Fibroblast of lung (primary cell): ENCODE data around the gene SLC6A1. TPM values are rescaled to one million over a fixed set of nuclear protein-coding genes. Genes with fewer than 3 reads are reported as not detected.

Experiments
- DNase-seq, 2 donors: peaks; one replicate each; pipeline versions ENCODE4 v3.0.0 to v3.0.0-alpha.2; 2010; ENCODE audit warnings: low read depth in 2 of 2
- H2AFZ ChIP-seq: 2 replicates; pipeline ENCODE4 v1.5.1; 2012; ENCODE audit warnings: low read length, control low read depth, inconsistent platforms
- H3K27ac ChIP-seq: 2 replicates; pipeline ENCODE4 v1.5.1; 2011; ENCODE audit warnings: low read length, control low read depth; ENCODE audit not compliant: insufficient read depth
- H3K27me3 ChIP-seq: 2 replicates; pipeline ENCODE4 v1.5.1; 2011; ENCODE audit warnings: mild to moderate bottlenecking, low read length; ENCODE audit not compliant: control insufficient read depth, insufficient read depth
- H3K36me3 ChIP-seq: 2 replicates; pipeline ENCODE4 v1.5.1; 2011; ENCODE audit warnings: low read length; ENCODE audit not compliant: control insufficient read depth, insufficient read depth
- H3K4me1 ChIP-seq: 2 replicates; pipeline ENCODE4 v1.5.1; 2011; ENCODE audit warnings: low read length; ENCODE audit not compliant: control insufficient read depth, insufficient read depth; ENCODE audit errors: extremely low read depth
- H3K4me2 ChIP-seq: 2 replicates; pipeline ENCODE4 v1.5.1; 2011; ENCODE audit warnings: low read length, control low read depth; ENCODE audit not compliant: insufficient read depth; ENCODE audit errors: extremely low read depth
- H3K4me3 ChIP-seq, 4 experiments: fragments of 200-600 bp in 1 of 4; sonication (generic) in 1 of 4; replicated peaks in 1 of 4; 2 replicates each; pipeline ENCODE4 v1.5.1; 2011 to 2016; ENCODE audit warnings: low read length in 4 of 4, low read depth in 3 of 4, mild to moderate bottlenecking in 3 of 4, control low read depth in 2 of 4, inconsistent platforms in 1 of 4, mixed read lengths in 1 of 4; ENCODE audit not compliant: insufficient read depth in 1 of 4; ENCODE audit errors: control extremely low read depth in 1 of 4
- H3K79me2 ChIP-seq: 2 replicates; pipeline ENCODE4 v1.5.1; 2012; ENCODE audit warnings: mild to moderate bottlenecking, low read length, inconsistent platforms; ENCODE audit not compliant: control insufficient read depth, insufficient read depth
- H3K9ac ChIP-seq: 2 replicates; pipeline ENCODE4 v1.5.1; 2011; ENCODE audit warnings: mild to moderate bottlenecking, low read length, control low read depth; ENCODE audit not compliant: insufficient read depth
- H3K9me3 ChIP-seq: 2 replicates; pipeline ENCODE4 v1.5.1; 2012; ENCODE audit warnings: low read depth, low read length; ENCODE audit not compliant: control insufficient read depth, insufficient read depth
- H4K20me1 ChIP-seq: 2 replicates; pipeline ENCODE4 v1.5.1; 2011; ENCODE audit warnings: low read length; ENCODE audit not compliant: control insufficient read depth, insufficient read depth; ENCODE audit errors: extremely low read depth
- CTCF ChIP-seq, 2 donors: IDR thresholded peaks in 1 of 2; conservative IDR thresholded peaks in 1 of 2; 1 replicate in 1 of 2; 2 replicates in 1 of 2; pipeline ENCODE4 v1.5.1; 2011 to 2012; ENCODE audit warnings: low read length in 2 of 2, control low read depth in 1 of 2, inconsistent platforms in 1 of 2, low read depth in 1 of 2, mild to moderate bottlenecking in 1 of 2
- EZH2 ChIP-seq: IDR thresholded peaks from 2 replicates; pipeline ENCODE4 v1.5.1; 2012; ENCODE audit warnings: low read length, control low read depth, mild to moderate bottlenecking; ENCODE audit errors: missing control alignments
- polyA plus RNA-seq, 2 donors: library from polyadenylated mRNA; depleted of rRNA in 1 of 2; stranded (reverse) in 1 of 2; unstranded in 1 of 2; fragments of >200 nt; gene quantifications; 2 replicates each; pipeline ENCODE4 v1.2.1, GENCODE V29; 2011 to 2012; ENCODE audit warnings: missing spikeins in 1 of 2
- total RNA-seq: library from RNA; depleted of rRNA; stranded (reverse); fragments of >200 nt; gene quantifications from 2 replicates; pipeline ENCODE4 v1.2.1, GENCODE V29; 2014

Gene SLC6A1
- total and polyA plus RNA-seq, 2 donors (not counting 1 experiment from before 2014, with no cell fraction given): not detected

GRCh38 chr3:11015369-11015768 lies 22.8 kb downstream of the SLC6A1 start:
- no peaks in the 10 kb centered on the region for H3K4me1 ChIP-seq
- H3K4me2 ChIP-seq: no peak overlapping the region
- H3K36me3 ChIP-seq: no peaks in the 10 kb centered on the region
- H3K79me2 ChIP-seq: no peaks in the 10 kb centered on the region
- DNase-seq: no peak
- no peak overlapping the region for H3K4me3 ChIP-seq
- no peak overlapping the region for H3K9ac ChIP-seq
- no peak overlapping the region for H3K27ac ChIP-seq
- no peaks in the 10 kb centered on the region for H3K9me3 ChIP-seq
- H3K27me3 ChIP-seq: no peaks in the 10 kb centered on the region
- TF ChIP-seq CTCF (conservative IDR thresholded peaks at IDR 0.05 in 1 of 2, IDR thresholded peaks at IDR 0.05 in 1 of 2; ENCODE audit: low read depth in 1 of 2, low read length in 2 of 2): no peak
- TF ChIP-seq EZH2: no peak
- no peak overlapping the region for H2AFZ ChIP-seq
- H4K20me1 ChIP-seq: no peaks in the 10 kb centered on the region

GRCh38 chr3:11016727-11017126 lies 24.2 kb downstream of the SLC6A1 start:
- H3K9me3 ChIP-seq: no peaks in the 10 kb centered on the region
- H3K9ac ChIP-seq: no peak overlapping the region
- no peaks in the 10 kb centered on the region for H4K20me1 ChIP-seq
- no peak overlapping the region for H3K4me2 ChIP-seq
- H3K4me1 ChIP-seq: no peaks in the 10 kb centered on the region
- DNase-seq: no peak
- H3K4me3 ChIP-seq: no peak overlapping the region
- H3K27me3 ChIP-seq: no peaks in the 10 kb centered on the region
- no peaks in the 10 kb centered on the region for H3K36me3 ChIP-seq
- H3K79me2 ChIP-seq: no peaks in the 10 kb centered on the region
- TF ChIP-seq EZH2 (no peak), CTCF (conservative IDR thresholded peaks at IDR 0.05 in 1 of 2, IDR thresholded peaks at IDR 0.05 in 1 of 2; ENCODE audit: low read depth in 1 of 2, low read length in 2 of 2) (no peak)
- H3K27ac ChIP-seq: no peak overlapping the region
- H2AFZ ChIP-seq: no peak overlapping the region

- no peak overlapping the region for H2AFZ ChIP-seq
- TF ChIP-seq CTCF (conservative IDR thresholded peaks at IDR 0.05 in 1 of 2, IDR thresholded peaks at IDR 0.05 in 1 of 2; ENCODE audit: low read depth in 1 of 2, low read length in 2 of 2) (no peak), EZH2 (no peak)
- H3K4me3 ChIP-seq: no peak overlapping the region
- H3K9ac ChIP-seq: no peak overlapping the region
- no peaks in the 10 kb centered on the region for H4K20me1 ChIP-seq
- H3K36me3 ChIP-seq: no peaks in the 10 kb centered on the region
- H3K27ac ChIP-seq: no peak overlapping the region
- H3K27me3 ChIP-seq: no peaks in the 10 kb centered on the region
- H3K79me2 ChIP-seq: no peaks in the 10 kb centered on the region
- no peak for DNase-seq
- no peaks in the 10 kb centered on the region for H3K4me1 ChIP-seq
- H3K9me3 ChIP-seq: no peaks in the 10 kb centered on the region
- H3K4me2 ChIP-seq: no peak overlapping the region
Measured at GRCh38 chr3:11019116-11019819, 26.7 kb downstream of the SLC6A1 start.
